ENCODE measurements around the gene DUSP16.
"Not testable (repeated sequence)": the region's sequence is repeated elsewhere in the genome, so short reads cannot be mapped to it uniquely, and the experiment has no call there.

The DUSP16 gene

GRCh38 chr12:12518464-12518845 is 44.2 kb downstream of the DUSP16 start:
- no peak for DNase-seq

- DNase-seq: no peak
Measured at GRCh38 chr12:12513416-12514006, 49.2 kb downstream of the DUSP16 start.

- DNase-seq: no peak
Measured at GRCh38 chr12:12511895-12512711, 50.6 kb downstream of the DUSP16 start.

GRCh38 chr12:12511021-12511783 is 51.5 kb downstream of the DUSP16 start:
- no peak for DNase-seq

- no peak for DNase-seq
Measured at GRCh38 chr12:12510551-12510950, 52.1 kb downstream of the DUSP16 start.

- no peak for DNase-seq
Measured at GRCh38 chr12:12510141-12510540, 52.5 kb downstream of the DUSP16 start.

- DNase-seq: no peak
Measured at GRCh38 chr12:12508612-12509011, 54.1 kb downstream of the DUSP16 start.

GRCh38 chr12:12507121-12507520 is 55.5 kb downstream of the DUSP16 start:
- DNase-seq: no peak

GRCh38 chr12:12506496-12506890 is 56.2 kb downstream of the DUSP16 start:
- DNase-seq: no peak

GRCh38 chr12:12505544-12506495 is 56.8 kb downstream of the DUSP16 start:
- peak; percentile 22 for DNase-seq

- DNase-seq: no peak
Measured at GRCh38 chr12:12503384-12504078, 59.1 kb downstream of the DUSP16 start.

GRCh38 chr12:12502815-12503151 is 59.9 kb downstream of the DUSP16 start:
- no peak for DNase-seq

GRCh38 chr12:12502130-12502814 is 60.4 kb downstream of the DUSP16 start:
- DNase-seq: not testable (repeated sequence)

GRCh38 chr12:12501121-12501520 is 61.5 kb downstream of the DUSP16 start:
- no peak for DNase-seq

GRCh38 chr12:12499909-12500604 is 62.6 kb downstream of the DUSP16 start:
- DNase-seq: no peak

- no peak for DNase-seq
Measured at GRCh38 chr12:12498210-12498609, 64.5 kb downstream of the DUSP16 start.

- no peak for DNase-seq
Measured at GRCh38 chr12:12495536-12495935, 67.1 kb downstream of the DUSP16 start.

GRCh38 chr12:12492547-12492946 is 70.1 kb downstream of the DUSP16 start:
- no peak for DNase-seq

GRCh38 chr12:12491606-12492005 is 71.1 kb downstream of the DUSP16 start:
- no peak for DNase-seq

- DNase-seq: no peak
Measured at GRCh38 chr12:12488823-12489550, 73.7 kb downstream of the DUSP16 start.

Data from GF-D8 (cell line).